ENCODE results near the gene ZSCAN31.
"Not testable (repeated sequence)": the region's sequence is repeated elsewhere in the genome, so short reads cannot be mapped to it uniquely, and the experiment has no call there.

The ZSCAN31 gene

GRCh38 chr6:28368522-28368921 is 32.6 kb upstream of the ZSCAN31 start:
- Histone ChIP-seq H3K4me2 (ENCODE audit: low read length, poor library complexity, severe bottlenecking) (no peak overlapping the region), H2AK5ac (ENCODE audit: low read length, severe bottlenecking) (no peak overlapping the region), H3K27ac (ENCODE audit: low read length, poor library complexity, severe bottlenecking) (no peak overlapping the region), H2BK15ac (ENCODE audit: low read depth, poor library complexity, severe bottlenecking) (no peak overlapping the region), H3K18ac (ENCODE audit: low read depth in 1 of 2, low read length in 2 of 2) (no peak overlapping the region), H3K36me3 (ENCODE audit: control insufficient read depth in 1 of 2, insufficient read depth in 2 of 2, low read depth in 1 of 2, low read length in 2 of 2) (peaks cover 21 to 34% of the 10 kb centered on the region in 2 experiments), H3K14ac (ENCODE audit: low read length in 2 of 2) (no peak overlapping the region), H4K91ac (ENCODE audit: low read length) (no peak overlapping the region), H2AFZ (ENCODE audit: low read depth, low read length) (no peak overlapping the region), H3K27me3 (ENCODE audit: control insufficient read depth in 1 of 2, insufficient read depth in 1 of 2, low read length in 2 of 2) (no peaks in the 10 kb centered on the region), H3K4me1 (ENCODE audit: control insufficient read depth, insufficient read depth, low read depth, low read length) (no peaks in the 10 kb centered on the region), H2BK120ac (ENCODE audit: low read depth, low read length) (no peak overlapping the region), H3K9ac (ENCODE audit: low read length) (no peak overlapping the region), H2BK5ac (ENCODE audit: low read depth, low read length, poor library complexity, severe bottlenecking) (no peak overlapping the region), H3K9me3 (ENCODE audit: control insufficient read depth, low read length) (peaks cover 9% of the 10 kb centered on the region), H2BK12ac (ENCODE audit: low read length in 2 of 2) (no peak overlapping the region), H3K79me1 (replicated peaks; ENCODE audit: low read length, poor library complexity, severe bottlenecking) (peaks cover 1% of the 10 kb centered on the region), H3K4me3 (ENCODE audit: insufficient read depth in 1 of 2, low read depth in 1 of 2, low read length in 2 of 2) (no peak overlapping the region), H4K8ac (ENCODE audit: low read length) (no peak overlapping the region), H3K4ac (ENCODE audit: low read depth in 1 of 2, low read length in 2 of 2) (no peak overlapping the region), H3K23ac (ENCODE audit: low read length in 2 of 2) (no peak overlapping the region)
- no peak for DNase-seq
- no CpG with 5 or more reads among the region's 4 CpGs for WGBS

GRCh38 chr6:28365590-28365989 is 29.6 kb upstream of the ZSCAN31 start:
- H3K4me3 ChIP-seq (ENCODE audit: insufficient read depth in 1 of 2, low read depth in 1 of 2, low read length in 2 of 2); H4K91ac ChIP-seq (ENCODE audit: low read length); H3K23ac ChIP-seq (ENCODE audit: low read length in 2 of 2); H3K79me1 ChIP-seq (replicated peaks; ENCODE audit: low read length, poor library complexity, severe bottlenecking); DNase-seq; H2BK15ac ChIP-seq (ENCODE audit: low read depth, poor library complexity, severe bottlenecking); H2BK12ac ChIP-seq (ENCODE audit: low read length in 2 of 2); H3K9ac ChIP-seq (ENCODE audit: low read length); H2AK5ac ChIP-seq (ENCODE audit: low read length, severe bottlenecking); H3K27ac ChIP-seq (ENCODE audit: low read length, poor library complexity, severe bottlenecking); H2BK5ac ChIP-seq (ENCODE audit: low read depth, low read length, poor library complexity, severe bottlenecking); H4K8ac ChIP-seq (ENCODE audit: low read length); H3K9me3 ChIP-seq (ENCODE audit: control insufficient read depth, low read length); H3K18ac ChIP-seq (ENCODE audit: low read depth in 1 of 2, low read length in 2 of 2); H3K14ac ChIP-seq (ENCODE audit: low read length in 2 of 2); H3K4ac ChIP-seq (ENCODE audit: low read depth in 1 of 2, low read length in 2 of 2); H3K4me2 ChIP-seq (ENCODE audit: low read length, poor library complexity, severe bottlenecking); H3K4me1 ChIP-seq (ENCODE audit: control insufficient read depth, insufficient read depth, low read depth, low read length); H3K27me3 ChIP-seq (ENCODE audit: control insufficient read depth in 1 of 2, insufficient read depth in 1 of 2, low read length in 2 of 2); H2BK120ac ChIP-seq (ENCODE audit: low read depth, low read length); H2AFZ ChIP-seq (ENCODE audit: low read depth, low read length): not testable (repeated sequence)
- WGBS = 98% methylated on average over 4 of the region's 4 CpGs
- peaks cover 25 to 43% of the 10 kb centered on the region in 2 experiments for H3K36me3 ChIP-seq (ENCODE audit: control insufficient read depth in 1 of 2, insufficient read depth in 2 of 2, low read depth in 1 of 2, low read length in 2 of 2)

- no peak overlapping the region for H4K8ac ChIP-seq (ENCODE audit: low read length)
- WGBS = 95% methylated on average over 1 of the region's 2 CpGs
- H3K36me3 ChIP-seq (ENCODE audit: control insufficient read depth in 1 of 2, insufficient read depth in 2 of 2, low read depth in 1 of 2, low read length in 2 of 2) = peaks cover 28 to 35% of the 10 kb centered on the region in 2 experiments
Measured at GRCh38 chr6:28360961-28361360, 25.0 kb upstream of the ZSCAN31 start.

GRCh38 chr6:28359562-28359961 is 23.6 kb upstream of the ZSCAN31 start:
- H2BK15ac ChIP-seq (ENCODE audit: low read depth, poor library complexity, severe bottlenecking); H2AK5ac ChIP-seq (ENCODE audit: low read length, severe bottlenecking); H3K9me3 ChIP-seq (ENCODE audit: control insufficient read depth, low read length); H3K4me3 ChIP-seq (ENCODE audit: insufficient read depth in 1 of 2, low read depth in 1 of 2, low read length in 2 of 2); H4K8ac ChIP-seq (ENCODE audit: low read length); H3K27me3 ChIP-seq (ENCODE audit: control insufficient read depth in 1 of 2, insufficient read depth in 1 of 2, low read length in 2 of 2); H2AFZ ChIP-seq (ENCODE audit: low read depth, low read length); H3K4ac ChIP-seq (ENCODE audit: low read depth in 1 of 2, low read length in 2 of 2); H3K14ac ChIP-seq (ENCODE audit: low read length in 2 of 2); H2BK120ac ChIP-seq (ENCODE audit: low read depth, low read length); H2BK5ac ChIP-seq (ENCODE audit: low read depth, low read length, poor library complexity, severe bottlenecking); H3K18ac ChIP-seq (ENCODE audit: low read depth in 1 of 2, low read length in 2 of 2); H4K91ac ChIP-seq (ENCODE audit: low read length); H2BK12ac ChIP-seq (ENCODE audit: low read length in 2 of 2); H3K27ac ChIP-seq (ENCODE audit: low read length, poor library complexity, severe bottlenecking); H3K23ac ChIP-seq (ENCODE audit: low read length in 2 of 2); H3K4me2 ChIP-seq (ENCODE audit: low read length, poor library complexity, severe bottlenecking); DNase-seq; H3K9ac ChIP-seq (ENCODE audit: low read length): not testable (repeated sequence)
- H3K36me3 ChIP-seq (ENCODE audit: control insufficient read depth in 1 of 2, insufficient read depth in 2 of 2, low read depth in 1 of 2, low read length in 2 of 2) = peaks cover 14 to 24% of the 10 kb centered on the region in 2 experiments
- over 99% methylated on average over 7 of the region's 16 CpGs for whole genome bisulfite sequencing
- H3K79me1 ChIP-seq (replicated peaks; ENCODE audit: low read length, poor library complexity, severe bottlenecking) = peaks cover 29% of the 10 kb centered on the region
- peaks cover 11% of the 10 kb centered on the region for H3K4me1 ChIP-seq (ENCODE audit: control insufficient read depth, insufficient read depth, low read depth, low read length)

More at GRCh38 chr6:28360961-28361360, 25.0 kb upstream of the ZSCAN31 start:
- Histone ChIP-seq H4K91ac (ENCODE audit: low read length) (no peak overlapping the region), H3K23ac (ENCODE audit: low read length in 2 of 2) (no peak overlapping the region), H3K27ac (ENCODE audit: low read length, poor library complexity, severe bottlenecking) (no peak overlapping the region), H3K9me3 (ENCODE audit: control insufficient read depth, low read length) (peaks cover 8% of the 10 kb centered on the region), H2AFZ (ENCODE audit: low read depth, low read length) (no peak overlapping the region), H2BK120ac (ENCODE audit: low read depth, low read length) (no peak overlapping the region), H3K4me3 (ENCODE audit: insufficient read depth in 1 of 2, low read depth in 1 of 2, low read length in 2 of 2) (no peak overlapping the region), H3K79me1 (replicated peaks; ENCODE audit: low read length, poor library complexity, severe bottlenecking) (peaks cover 25% of the 10 kb centered on the region), H3K27me3 (ENCODE audit: control insufficient read depth in 1 of 2, insufficient read depth in 1 of 2, low read length in 2 of 2) (no peaks in the 10 kb centered on the region), H2AK5ac (ENCODE audit: low read length, severe bottlenecking) (no peak overlapping the region), H3K4me2 (ENCODE audit: low read length, poor library complexity, severe bottlenecking) (no peak overlapping the region), H3K18ac (ENCODE audit: low read depth in 1 of 2, low read length in 2 of 2) (no peak overlapping the region), H2BK12ac (ENCODE audit: low read length in 2 of 2) (no peak overlapping the region), H3K4me1 (ENCODE audit: control insufficient read depth, insufficient read depth, low read depth, low read length) (peaks cover 6% of the 10 kb centered on the region), H3K4ac (ENCODE audit: low read depth in 1 of 2, low read length in 2 of 2) (no peak overlapping the region), H3K9ac (ENCODE audit: low read length) (no peak overlapping the region), H2BK15ac (ENCODE audit: low read depth, poor library complexity, severe bottlenecking) (no peak overlapping the region), H3K14ac (ENCODE audit: low read length in 2 of 2) (no peak overlapping the region), H2BK5ac (ENCODE audit: low read depth, low read length, poor library complexity, severe bottlenecking) (no peak overlapping the region)
- DNase-seq = no peak

Measured in mesenchymal stem cell (in vitro differentiated cells and primary cell).